ENCODE results near the gene PDE3A.

- TF ChIP-seq CTCF (conservative IDR thresholded peaks at IDR 0.05; ENCODE audit: low read depth, low read length) (no peak), POLR2A (IDR thresholded peaks at IDR 0.05; ENCODE audit: low read depth, low read length) (no peak), RAD21 (IDR thresholded peaks at IDR 0.05; ENCODE audit: low read length) (no peak)
- TF ChIP-seq, protein P1, sequence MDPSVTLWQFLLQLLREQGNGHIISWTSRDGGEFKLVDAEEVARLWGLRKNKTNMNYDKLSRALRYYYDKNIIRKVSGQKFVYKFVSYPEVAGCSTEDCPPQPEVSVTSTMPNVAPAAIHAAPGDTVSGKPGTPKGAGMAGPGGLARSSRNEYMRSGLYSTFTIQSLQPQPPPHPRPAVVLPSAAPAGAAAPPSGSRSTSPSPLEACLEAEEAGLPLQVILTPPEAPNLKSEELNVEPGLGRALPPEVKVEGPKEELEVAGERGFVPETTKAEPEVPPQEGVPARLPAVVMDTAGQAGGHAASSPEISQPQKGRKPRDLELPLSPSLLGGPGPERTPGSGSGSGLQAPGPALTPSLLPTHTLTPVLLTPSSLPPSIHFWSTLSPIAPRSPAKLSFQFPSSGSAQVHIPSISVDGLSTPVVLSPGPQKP (IDR thresholded peaks at IDR 0.05; ENCODE audit: borderline replicate concordance, low read depth, low read length) = no peak
Observed at GRCh38 chr12:20491290-20491689, 123.0 kb downstream of the PDE3A start.

All from IMR-90 (cell line).